IMR-90 (cell line): ENCODE results near the gene CENPP. TPM values are rescaled to one million over a fixed set of nuclear protein-coding genes. Genes with fewer than 3 reads are reported as not detected.

Experiments
- ATAC-seq: fragments of 200-7000 bp; cut with Tn5 transposase; 2 replicates; pipeline ENCODE4 v1.9.1; 2020; ENCODE audit warnings: low read depth, mild to moderate bottlenecking, moderate library complexity
- BruUV-seq: library from RNA; stranded (reverse); fragments of 400-500 nt; replicated peaks from 2 replicates; lab custom pipeline; 2021; lab: Mats Ljungman, UMichigan
- CTCF ChIA-PET: fragments of 300-600 bp; formaldehyde crosslinking; extraction: SDS; loops from one replicate; lab custom pipeline; 2021; ENCODE audit warnings: antibody characterized with exemption; lab: Yijun Ruan, JAX
- POLR2A ChIA-PET: fragments of 300-600 bp; sonication (Branson Sonifier 250); formaldehyde crosslinking; loops from one replicate; lab custom pipeline; 2022; ENCODE audit warnings: antibody characterized with exemption; ENCODE audit not compliant: unreplicated experiment; lab: Charles Lee
- DNase-seq: peaks from one replicate; pipeline ENCODE4 v3.0.0; 2013
- H2AFZ ChIP-seq: replicated peaks from 2 replicates; pipeline ENCODE3; 2013; ENCODE audit warnings: low read length, mild to moderate bottlenecking; ENCODE audit not compliant: poor library complexity
- H2AK5ac ChIP-seq: 2 replicates; pipeline ENCODE4 v1.6.1; 2013; ENCODE audit warnings: low read depth, low read length, inconsistent platforms
- H2AK9ac ChIP-seq: replicated peaks from 2 replicates; pipeline ENCODE3; 2013; ENCODE audit warnings: mild to moderate bottlenecking, low read depth, low read length, moderate library complexity; ENCODE audit not compliant: poor library complexity
- H2BK120ac ChIP-seq: 2 replicates; pipeline ENCODE4 v1.6.1; 2013; ENCODE audit warnings: low read depth, low read length, inconsistent platforms
- H2BK15ac ChIP-seq: 3 replicates; pipeline ENCODE4 v1.6.1; 2013; ENCODE audit warnings: low read depth, low read length, inconsistent platforms
- H2BK20ac ChIP-seq: 2 replicates; pipeline ENCODE4 v1.6.1; 2013; ENCODE audit warnings: low read depth, mild to moderate bottlenecking, inconsistent platforms, low read length, moderate library complexity
- H2BK5ac ChIP-seq: 2 replicates; pipeline ENCODE4 v1.6.1; 2013; ENCODE audit warnings: mild to moderate bottlenecking, low read depth, low read length, inconsistent platforms; ENCODE audit not compliant: poor library complexity, severe bottlenecking
- H3K14ac ChIP-seq: replicated peaks from 2 replicates; pipeline ENCODE4 v1.6.1; 2013; ENCODE audit warnings: low read depth, low read length, inconsistent platforms
- H3K18ac ChIP-seq: 2 replicates; pipeline ENCODE4 v1.6.1; 2013; ENCODE audit warnings: low read depth, low read length, control low read depth
- H3K23ac ChIP-seq: 2 replicates; pipeline ENCODE4 v1.6.1; 2013; ENCODE audit warnings: low read depth, low read length, inconsistent platforms
- H3K27ac ChIP-seq: 2 replicates; pipeline ENCODE4 v1.5.1; 2013; ENCODE audit warnings: mild to moderate bottlenecking, control low read depth, low read length; ENCODE audit not compliant: insufficient read depth
- H3K27me3 ChIP-seq: 2 replicates; pipeline ENCODE4 v1.6.1; 2013; ENCODE audit warnings: low read length; ENCODE audit not compliant: control insufficient read depth, insufficient read depth
- H3K36me3 ChIP-seq: 2 replicates; pipeline ENCODE4 v1.6.1; 2013; ENCODE audit warnings: low read length, mixed read lengths; ENCODE audit not compliant: control insufficient read depth, insufficient read depth
- H3K4ac ChIP-seq: 2 replicates; pipeline ENCODE4 v1.6.1; 2013; ENCODE audit warnings: low read depth, low read length, inconsistent platforms
- H3K4me1 ChIP-seq: 2 replicates; pipeline ENCODE4 v1.6.1; 2013; ENCODE audit warnings: low read length, mixed read lengths; ENCODE audit not compliant: control insufficient read depth, insufficient read depth
- H3K4me2 ChIP-seq: 2 replicates; pipeline ENCODE4 v1.6.1; 2013; ENCODE audit warnings: low read depth, mild to moderate bottlenecking, control low read depth, low read length, moderate library complexity
- H3K4me3 ChIP-seq: 2 replicates; pipeline ENCODE4 v1.5.1; 2013; ENCODE audit warnings: low read depth, mild to moderate bottlenecking, control low read depth, low read length, moderate library complexity; ENCODE audit not compliant: insufficient read depth
- H3K56ac ChIP-seq: 2 replicates; pipeline ENCODE4 v1.6.1; 2013; ENCODE audit warnings: low read length, inconsistent platforms; ENCODE audit not compliant: insufficient read depth; ENCODE audit errors: extremely low read depth
- H3K79me1 ChIP-seq, 2 experiments: 2 replicates each; pipeline ENCODE4 v1.6.1; 2013; ENCODE audit warnings: low read length in 2 of 2, inconsistent platforms in 1 of 2, low read depth in 1 of 2
- H3K9ac ChIP-seq: 2 replicates; pipeline ENCODE4 v1.6.1; 2013; ENCODE audit warnings: low read depth, low read length, control low read depth
- H3K9me1 ChIP-seq: 2 replicates; pipeline ENCODE4 v1.6.1; 2013; ENCODE audit warnings: low read length, inconsistent platforms; ENCODE audit not compliant: insufficient read depth
- H3K9me3 ChIP-seq: 2 replicates; pipeline ENCODE4 v1.6.1; 2013; ENCODE audit warnings: low read length; ENCODE audit not compliant: control insufficient read depth, insufficient read depth
- H4K20me1 ChIP-seq: 2 replicates; pipeline ENCODE4 v1.6.1; 2013; ENCODE audit warnings: low read length, inconsistent platforms; ENCODE audit not compliant: insufficient read depth
- H4K5ac ChIP-seq: 2 replicates; pipeline ENCODE4 v1.6.1; 2013; ENCODE audit warnings: mild to moderate bottlenecking, low read depth, low read length, control low read depth
- H4K8ac ChIP-seq, 2 experiments: 2 replicates each; pipeline ENCODE4 v1.6.1; 2013; ENCODE audit warnings: low read depth in 2 of 2, low read length in 2 of 2, control low read depth in 1 of 2, inconsistent platforms in 1 of 2
- H4K91ac ChIP-seq: 2 replicates; pipeline ENCODE4 v1.6.1; 2013; ENCODE audit warnings: low read depth, low read length, inconsistent platforms; ENCODE audit not compliant: insufficient read depth
- BHLHE40 ChIP-seq: fragments of 150-350 bp; IDR thresholded peaks from 2 replicates; pipeline ENCODE4 v1.6.1; 2016; ENCODE audit warnings: mild to moderate bottlenecking, low read depth, low read length
- CEBPB ChIP-seq: IDR thresholded peaks from 2 replicates; pipeline ENCODE4 v1.6.1; 2012; ENCODE audit warnings: low read depth, low read length, improper control_type of control experiment
- CHD1 ChIP-seq: IDR thresholded peaks from 2 replicates; pipeline ENCODE4 v1.6.1; 2012; ENCODE audit warnings: low read depth, low read length, improper control_type of control experiment
- CTCF ChIP-seq: conservative IDR thresholded peaks from 2 replicates; pipeline ENCODE4 v1.5.1; 2012; ENCODE audit warnings: mild to moderate bottlenecking, low read depth, low read length, improper control_type of control experiment
- ELK1 ChIP-seq: fragments of 150-350 bp; IDR thresholded peaks from 2 replicates; pipeline ENCODE4 v1.6.1; 2016; ENCODE audit warnings: low read depth, mild to moderate bottlenecking, low read length, moderate library complexity, borderline replicate concordance
- FOS ChIP-seq: fragments of 150-350 bp; IDR thresholded peaks from 2 replicates; pipeline ENCODE4 v1.6.1; 2016; ENCODE audit warnings: low read depth, low read length
- MAFK ChIP-seq: IDR thresholded peaks from 2 replicates; pipeline ENCODE4 v1.6.1; 2012; ENCODE audit warnings: low read depth, low read length, improper control_type of control experiment
- MAZ ChIP-seq: IDR thresholded peaks from 2 replicates; pipeline ENCODE4 v1.6.1; 2012; ENCODE audit warnings: low read depth, mild to moderate bottlenecking, low read length, improper control_type of control experiment, moderate library complexity, borderline replicate concordance
- MXI1 ChIP-seq: IDR thresholded peaks from 2 replicates; pipeline ENCODE4 v1.6.1; 2012; ENCODE audit warnings: low read depth, mild to moderate bottlenecking, low read length, moderate library complexity, borderline replicate concordance
- NFE2L2 ChIP-seq: fragments of 150-350 bp; IDR thresholded peaks from 2 replicates; pipeline ENCODE4 v1.6.1; 2016; ENCODE audit warnings: low read depth, mild to moderate bottlenecking, low read length
- POLR2A ChIP-seq: IDR thresholded peaks from 2 replicates; pipeline ENCODE4 v1.6.1; 2012; ENCODE audit warnings: mild to moderate bottlenecking, low read depth, low read length
- RAD21 ChIP-seq: IDR thresholded peaks from 2 replicates; pipeline ENCODE4 v1.6.1; 2012; ENCODE audit warnings: low read length, improper control_type of control experiment
- RCOR1 ChIP-seq: IDR thresholded peaks from 2 replicates; pipeline ENCODE4 v1.6.1; 2012; ENCODE audit warnings: mild to moderate bottlenecking, low read length, improper control_type of control experiment; ENCODE audit not compliant: insufficient replicate concordance
- RFX5 ChIP-seq: IDR thresholded peaks from 2 replicates; pipeline ENCODE4 v1.8.0; 2012; ENCODE audit warnings: low read depth, mild to moderate bottlenecking, low read length, moderate library complexity
- SMC3 ChIP-seq: fragments of 150-350 bp; IDR thresholded peaks from 2 replicates; pipeline ENCODE4 v1.6.1; 2016; ENCODE audit warnings: low read depth, mild to moderate bottlenecking, antibody characterized with exemption, low read length, moderate library complexity
- USF2 ChIP-seq: fragments of 150-350 bp; IDR thresholded peaks from 2 replicates; pipeline ENCODE4 v1.6.1; 2017; ENCODE audit warnings: mild to moderate bottlenecking, antibody characterized with exemption, low read length, low read depth
- WGBS, 2 experiments: methylation state at CpG; one replicate each; pipeline versions ENCODE4 v1.1.5 to v1.1.7; 2013; ENCODE audit warnings: missing lambda C conversion rate in 2 of 2; ENCODE audit not compliant: insufficient read length in 1 of 2; ENCODE audit errors: extremely low coverage in 2 of 2; 5-methylcytosine and 5-hydroxymethylcytosine counted together
- dilution Hi-C: fragments of 300-500 bp; cut with HindIII; formaldehyde crosslinking; loops from one replicate; pipeline ENCODE4 v1.14.3; 2018; ENCODE audit warnings: low sequenced_read_pairs; ENCODE audit not compliant: unreplicated experiment
- in situ Hi-C: fragments of 300-500 bp; cut with MboI; formaldehyde crosslinking; loops from 3 replicates; pipeline ENCODE4 v1.14.3; 2019; ENCODE audit warnings: low sequenced_read_pairs, inconsistent platforms, mixed read lengths
- intact Hi-C: fragments of 100-400 bp; cut with micrococcal nuclease; formaldehyde crosslinking; loops from 2 replicates; pipeline ENCODE4 v1.10.0; 2022
- polyA plus RNA-seq, 3 experiments: library from polyadenylated mRNA; depleted of rRNA; stranded (reverse); fragments of >200 nt; gene quantifications; 2 replicates each; pipeline ENCODE4 v1.2.3, GENCODE V29; 2012; ENCODE audit warnings: low replicate concordance in 1 of 3
- total RNA-seq: library from RNA; depleted of rRNA; stranded (reverse); fragments of >200 nt; gene quantifications from 2 replicates; pipeline ENCODE4 v1.2.3, GENCODE V29; 2012

Gene CENPP
- total and polyA plus RNA-seq, 2 of the 4 experiments (the other 2 are of a cell fraction) = 1.4 to 2.0 TPM

GRCh38 chr9:92661127-92661526 is 335.4 kb downstream of the CENPP start:
- in situ Hi-C loops (no loop called here), dilution Hi-C loops (no loop called here), intact Hi-C loops (no loop called here)
- Histone ChIP-seq H3K4me2 (no peak overlapping the region), H4K91ac (no peak overlapping the region), H3K56ac (no peak overlapping the region), H3K9me1 (peaks cover 25% of the 10 kb centered on the region), H2BK20ac (no peak overlapping the region), H3K4me3 (no peak overlapping the region), H3K27me3 (no peaks in the 10 kb centered on the region), H3K18ac (no peak overlapping the region), H4K20me1 (peaks cover 73% of the 10 kb centered on the region), H2AK5ac (0 out of 2 replicates have a peak overlapping the region, but pooled peaks have one; percentile 3), H3K79me1 (peaks cover 29 to 85% of the 10 kb centered on the region in 2 experiments), H3K4me1 (peaks cover 10% of the 10 kb centered on the region), H2BK120ac (no peak overlapping the region), H3K4ac (no peak overlapping the region), H4K8ac (no peak overlapping the region), H3K9me3 (no peaks in the 10 kb centered on the region), H2BK5ac (no peak overlapping the region), H4K5ac (no peak overlapping the region), H2BK15ac (no peak overlapping the region), H2AFZ (no peak overlapping the region), H3K27ac (no peak overlapping the region), H3K14ac (no peak overlapping the region), H3K36me3 (peaks cover 15% of the 10 kb centered on the region), H3K23ac (no peak overlapping the region), H3K9ac (no peak overlapping the region), H2AK9ac (no peak overlapping the region)
- DNase-seq (no peak), ATAC-seq (no peak)
- BruUV-seq = no TSS peak
- 93% methylated on average over 2 of the region's 5 CpGs; no CpG with 5 or more reads in 1 of the 2 experiments for WGBS, 2 experiments
- CTCF ChIA-PET = no interaction called here
- TF ChIP-seq ELK1 (no peak), MAZ (no peak), BHLHE40 (no peak), RCOR1 (no peak), USF2 (no peak), NFE2L2 (no peak), FOS (no peak), CHD1 (no peak), POLR2A (no peak), CTCF (no peak), MAFK (no peak), MXI1 (no peak), RFX5 (no peak), CEBPB (no peak), RAD21 (no peak), SMC3 (no peak)
- POLR2A ChIA-PET = no interaction called here
